ENCODE results near the gene MYH14. TPM values are rescaled to one million over a fixed set of nuclear protein-coding genes. Genes with fewer than 3 reads are reported as not detected.

The MYH14 gene
- total RNA-seq, 1 donor from 2014 or later = 93.9 TPM

GRCh38 chr19:50324331-50324730 lies 120.9 kb downstream of the MYH14 start:
- DNase-seq (ENCODE audit: extremely low spot score, unreplicated experiment) = no peak
- Mint-ChIP-seq H3K27ac (peak overlapping the region; percentile 21), H3K4me3 (peak overlapping the region; percentile 10), H3K36me3 (no peaks in the 10 kb centered on the region), H3K9me3 (no peaks in the 10 kb centered on the region), H3K4me1 (ENCODE audit: unreplicated experiment) (peaks cover 15% of the 10 kb centered on the region), H3K27me3 (peaks cover 35% of the 10 kb centered on the region)
- TF ChIP-seq CTCF (conservative IDR thresholded peaks at IDR 0.05) = no peak

GRCh38 chr19:50325310-50326100 lies 122.1 kb downstream of the MYH14 start:
- H3K4me1 Mint-ChIP-seq (ENCODE audit: unreplicated experiment) = peaks cover 25% of the 10 kb centered on the region
- H3K27me3 Mint-ChIP-seq = peaks cover 37% of the 10 kb centered on the region
- H3K36me3 Mint-ChIP-seq = no peaks in the 10 kb centered on the region
- H3K9me3 Mint-ChIP-seq = no peaks in the 10 kb centered on the region
- peak overlapping the region; percentile 50 for H3K27ac Mint-ChIP-seq
- H3K4me3 Mint-ChIP-seq = peak overlapping the region; percentile 79
- TF ChIP-seq CTCF (conservative IDR thresholded peaks at IDR 0.05) = no peak
- peak; percentile 93 for DNase-seq (ENCODE audit: extremely low spot score, unreplicated experiment)

- no peak for TF ChIP-seq CTCF (conservative IDR thresholded peaks at IDR 0.05)
- no peak for DNase-seq (ENCODE audit: extremely low spot score, unreplicated experiment)
- H3K27ac Mint-ChIP-seq = no peak overlapping the region
- H3K9me3 Mint-ChIP-seq = no peaks in the 10 kb centered on the region
- H3K4me1 Mint-ChIP-seq (ENCODE audit: unreplicated experiment) = peaks cover 26% of the 10 kb centered on the region
- peak overlapping the region; percentile 79 for H3K4me3 Mint-ChIP-seq
- H3K36me3 Mint-ChIP-seq = no peaks in the 10 kb centered on the region
- H3K27me3 Mint-ChIP-seq = peaks cover 37% of the 10 kb centered on the region
Observed at GRCh38 chr19:50326101-50326664, 122.8 kb downstream of the MYH14 start.

- H3K4me1 Mint-ChIP-seq (ENCODE audit: unreplicated experiment) = peaks cover 26% of the 10 kb centered on the region
- H3K4me3 Mint-ChIP-seq = peak overlapping the region; percentile 84
- no peak for TF ChIP-seq CTCF (conservative IDR thresholded peaks at IDR 0.05)
- peak overlapping the region; percentile 74 for H3K27ac Mint-ChIP-seq
- no peaks in the 10 kb centered on the region for H3K36me3 Mint-ChIP-seq
- no peaks in the 10 kb centered on the region for H3K9me3 Mint-ChIP-seq
- DNase-seq (ENCODE audit: extremely low spot score, unreplicated experiment) = no peak
- H3K27me3 Mint-ChIP-seq = peaks cover 41% of the 10 kb centered on the region
Observed at GRCh38 chr19:50327013-50327412, 123.6 kb downstream of the MYH14 start.

GRCh38 chr19:50327461-50328223 lies 124.2 kb downstream of the MYH14 start:
- no peak for TF ChIP-seq CTCF (conservative IDR thresholded peaks at IDR 0.05)
- H3K4me3 Mint-ChIP-seq = peak overlapping the region; percentile 84
- H3K36me3 Mint-ChIP-seq = no peaks in the 10 kb centered on the region
- H3K27me3 Mint-ChIP-seq = peaks cover 46% of the 10 kb centered on the region
- no peak for DNase-seq (ENCODE audit: extremely low spot score, unreplicated experiment)
- peaks cover 26% of the 10 kb centered on the region for H3K4me1 Mint-ChIP-seq (ENCODE audit: unreplicated experiment)
- H3K27ac Mint-ChIP-seq = peak overlapping the region; percentile 74
- H3K9me3 Mint-ChIP-seq = no peaks in the 10 kb centered on the region
